HepG2 (cell line): ENCODE data around the gene SLAMF6. TPM values are rescaled to one million over a fixed set of nuclear protein-coding genes. Genes with fewer than 3 reads are reported as not detected.

Experiments used
- ATAC-seq: fragments of 200-7000 bp; cut with Tn5 transposase; 3 replicates; pipeline ENCODE4 v1.9.1; 2020; ENCODE audit warnings: mild to moderate bottlenecking, moderate library complexity
- BruUV-seq: library from RNA; stranded (reverse); fragments of 400-500 nt; replicated peaks from 2 replicates; lab custom pipeline; 2021; lab: Mats Ljungman, UMichigan
- CTCF ChIA-PET: fragments of 300-600 bp; formaldehyde crosslinking; extraction: SDS; loops from one replicate; lab custom pipeline; 2021; ENCODE audit warnings: low total read pairs, inconsistent platforms, low intra/inter-chr PET ratio; lab: Yijun Ruan, JAX
- POLR2A ChIA-PET: fragments of 350-600 bp; sonication (Branson Sonifier 250); formaldehyde crosslinking; loops from one replicate; lab custom pipeline; 2020; ENCODE audit warnings: antibody characterized with exemption, inconsistent platforms; lab: Yijun Ruan, JAX
- DNase-seq: peaks from one replicate; pipeline ENCODE4 v3.0.0-alpha.2; 2015; ENCODE audit warnings: low spot score
- FAIRE-seq: peaks from 3 replicates; lab custom pipeline; 2011; peaks lifted over from hg19 to GRCh38; lab: Jason Lieb, UNC
- H2AFZ ChIP-seq: one replicate; pipeline ENCODE4 v1.6.1; 2011; ENCODE audit warnings: low read length, inconsistent platforms
- H3K27ac ChIP-seq: fragments of 300-600 bp; 3 replicates; pipeline ENCODE4 v1.8.0; 2011; ENCODE audit warnings: mixed run types, mild to moderate bottlenecking, mixed read lengths, low read length, inconsistent platforms; ENCODE audit not compliant: insufficient read depth; ENCODE audit errors: extremely low read length
- H3K27me3 ChIP-seq, 2 experiments: fragments of 200-600 bp in 1 of 2; 2 replicates in 1 of 2; 3 replicates in 1 of 2; pipeline versions ENCODE4 v1.6.0 to v1.8.0; 2011; ENCODE audit warnings: low read length in 2 of 2, mild to moderate bottlenecking in 2 of 2, moderate library complexity in 2 of 2, inconsistent platforms in 1 of 2; ENCODE audit not compliant: insufficient read depth in 2 of 2, control insufficient read depth in 1 of 2
- H3K36me3 ChIP-seq, 2 experiments: fragments of 200-600 bp in 1 of 2; replicated peaks in 1 of 2; 2 replicates in 1 of 2; 3 replicates in 1 of 2; pipeline versions ENCODE4 v1.5.1 to v1.8.0; 2011; ENCODE audit warnings: low read length in 2 of 2, inconsistent platforms in 1 of 2; ENCODE audit not compliant: insufficient read depth in 2 of 2, control insufficient read depth in 1 of 2
- H3K4me1 ChIP-seq: 2 replicates; pipeline ENCODE4 v1.5.1; 2012; ENCODE audit warnings: low read length, inconsistent platforms; ENCODE audit not compliant: insufficient read depth
- H3K4me2 ChIP-seq: 2 replicates; pipeline ENCODE4 v1.6.0; 2011; ENCODE audit warnings: low read depth, low read length, inconsistent platforms
- H3K4me3 ChIP-seq, 3 experiments: fragments of 200-600 bp in 1 of 3; sonication (generic), shearing (Covaris generic) in 1 of 3; replicated peaks in 1 of 3; 2 replicates each; pipeline ENCODE4 v1.5.1; 2011 to 2016; ENCODE audit warnings: low read length in 3 of 3, inconsistent platforms in 2 of 3, low read depth in 2 of 3, mild to moderate bottlenecking in 2 of 3, control low read depth in 1 of 3, mixed read lengths in 1 of 3; ENCODE audit not compliant: insufficient read depth in 1 of 3
- H3K79me2 ChIP-seq: one replicate; pipeline ENCODE4 v1.6.1; 2011; ENCODE audit warnings: low read length, inconsistent platforms; ENCODE audit not compliant: insufficient read depth
- H3K9ac ChIP-seq: 2 replicates; pipeline ENCODE4 v1.6.0; 2011; ENCODE audit warnings: mild to moderate bottlenecking, low read depth, low read length, inconsistent platforms; ENCODE audit not compliant: insufficient read depth
- H3K9me3 ChIP-seq: 2 replicates; pipeline ENCODE4 v1.5.1; 2012; ENCODE audit warnings: mild to moderate bottlenecking, low read length
- H4K20me1 ChIP-seq: 2 replicates; pipeline ENCODE4 v1.6.0; 2011; ENCODE audit warnings: inconsistent platforms, mild to moderate bottlenecking, low read length, moderate library complexity; ENCODE audit not compliant: insufficient read depth
- FUBP1 ChIP-seq: sonication (generic); formaldehyde crosslinking; IDR thresholded peaks from 2 replicates; pipeline ENCODE4 v1.5.1; 2020; ENCODE audit warnings: missing genetic modification reagents, mild to moderate bottlenecking, borderline replicate concordance
- SP140L ChIP-seq: sonication (generic); formaldehyde crosslinking; IDR thresholded peaks from 2 replicates; pipeline ENCODE4 v1.4.0; 2020; ENCODE audit warnings: missing genetic modification reagents, borderline replicate concordance
- ZNF232 ChIP-seq: sonication (generic); formaldehyde crosslinking; IDR thresholded peaks from 2 replicates; pipeline ENCODE4 v1.4.0; 2020; ENCODE audit warnings: missing genetic modification reagents, borderline replicate concordance
- ZNF318 ChIP-seq: sonication (generic); formaldehyde crosslinking; IDR thresholded peaks from 2 replicates; pipeline ENCODE4 v1.4.0; 2020; ENCODE audit warnings: mild to moderate bottlenecking, missing genetic modification reagents
- ZNF605 ChIP-seq: sonication (generic); formaldehyde crosslinking; IDR thresholded peaks from 2 replicates; pipeline ENCODE4 v1.8.0; 2022; ENCODE audit warnings: mild to moderate bottlenecking, missing genetic modification reagents
- ZNF7 ChIP-seq: IDR thresholded peaks from 2 replicates; pipeline ENCODE4 v1.6.1; 2016; ENCODE audit warnings: missing biosample characterization, missing genetic modification reagents
- in situ Hi-C: cut with HindIII; loops from 2 replicates; pipeline ENCODE4 v1.10.0; 2017; ENCODE audit warnings: low pct_unique_long_range_greater_than_20kb; ENCODE audit not compliant: extremely low pct_ligation_motif_present
- intact Hi-C: fragments of 100-400 bp; cut with micrococcal nuclease; formaldehyde crosslinking; loops from one replicate; pipeline ENCODE4 v1.10.0; 2022; ENCODE audit not compliant: unreplicated experiment
- polyA plus RNA-seq, 8 experiments: library from polyadenylated mRNA; depleted of rRNA in 3 of 8; stranded (reverse) in 7 of 8; unstranded in 1 of 8; fragments of >200 nt; fragmentation: Illumina TruSeq in 4 of 8; extraction: Trizol in 4 of 8; gene quantifications; 2 replicates each; pipeline versions ENCODE4 v1.2.1 to v1.2.3, GENCODE V29; 2011 to 2016; ENCODE audit warnings: low read depth in 4 of 8, missing spikeins in 1 of 8, mixed read lengths in 1 of 8; ENCODE audit not compliant: insufficient read depth in 1 of 8
- total RNA-seq, 5 experiments: library from RNA; depleted of rRNA; stranded (reverse); fragments of >200 nt; fragmentation: Illumina TruSeq; extraction: Trizol; gene quantifications; 2 replicates each; pipeline ENCODE4 v1.2.3, GENCODE V29; 2016; ENCODE audit warnings: low read depth in 1 of 5
- TF ChIP-seq, protein P1 (sequence below): sonication (generic); formaldehyde crosslinking; IDR thresholded peaks from 2 replicates; pipeline ENCODE4 v1.5.1; 2020; ENCODE audit warnings: mild to moderate bottlenecking, missing genetic modification reagents, borderline replicate concordance

The SLAMF6 gene
- total and polyA plus RNA-seq, 2 of the 13 experiments (the other 11 are each of a cell fraction or from before 2014, with no cell fraction given) = not detected

DNA sequence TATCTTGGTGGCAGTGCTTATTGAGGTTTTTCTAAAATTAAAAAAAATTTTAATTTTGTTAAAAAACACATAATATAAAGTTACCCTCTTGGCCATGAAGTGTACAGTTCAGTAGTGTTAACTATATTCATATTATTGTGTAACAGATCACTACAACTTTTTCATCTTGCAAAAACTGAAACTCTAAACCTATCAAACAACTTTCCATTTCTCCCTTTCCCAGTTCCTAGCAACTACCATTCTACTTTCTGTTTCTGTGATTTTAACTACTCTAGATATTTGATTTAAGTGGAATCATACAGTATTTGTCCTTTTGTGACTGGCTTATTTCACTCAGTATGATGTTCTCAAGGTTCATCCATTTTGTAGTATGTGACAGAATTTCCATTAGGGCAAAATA, 55.5 kb downstream of the SLAMF6 start:
- no peak overlapping the region for H2AFZ ChIP-seq
- no peak overlapping the region for H3K4me3 ChIP-seq
- no peaks in the 10 kb centered on the region for H3K27me3 ChIP-seq
- no TSS peak for BruUV-seq
- H3K36me3 ChIP-seq = no peaks in the 10 kb centered on the region
- ATAC-seq = no peak
- no peaks in the 10 kb centered on the region for H3K79me2 ChIP-seq
- no peaks in the 10 kb centered on the region for H4K20me1 ChIP-seq
- no peaks in the 10 kb centered on the region for H3K9me3 ChIP-seq
- intact Hi-C loops (no loop called here), in situ Hi-C loops (no loop called here)
- H3K9ac ChIP-seq = no peak overlapping the region
- DNase-seq = no peak
- CTCF ChIA-PET = no interaction called here
- H3K4me1 ChIP-seq = no peaks in the 10 kb centered on the region
- H3K4me2 ChIP-seq = no peak overlapping the region
- no peak for FAIRE-seq
- H3K27ac ChIP-seq = no peak overlapping the region
- POLR2A ChIA-PET = no interaction called here
- TF ChIP-seq ZNF232 (no peak), ZNF7 (CRISPR knock-in tag) (no peak), ZNF318 (CRISPR knock-in tag) (no peak), SP140L (CRISPR knock-in tag) (no peak), FUBP1 (CRISPR knock-in tag) (no peak), ZNF605 (no peak)
- TF ChIP-seq, protein P1, sequence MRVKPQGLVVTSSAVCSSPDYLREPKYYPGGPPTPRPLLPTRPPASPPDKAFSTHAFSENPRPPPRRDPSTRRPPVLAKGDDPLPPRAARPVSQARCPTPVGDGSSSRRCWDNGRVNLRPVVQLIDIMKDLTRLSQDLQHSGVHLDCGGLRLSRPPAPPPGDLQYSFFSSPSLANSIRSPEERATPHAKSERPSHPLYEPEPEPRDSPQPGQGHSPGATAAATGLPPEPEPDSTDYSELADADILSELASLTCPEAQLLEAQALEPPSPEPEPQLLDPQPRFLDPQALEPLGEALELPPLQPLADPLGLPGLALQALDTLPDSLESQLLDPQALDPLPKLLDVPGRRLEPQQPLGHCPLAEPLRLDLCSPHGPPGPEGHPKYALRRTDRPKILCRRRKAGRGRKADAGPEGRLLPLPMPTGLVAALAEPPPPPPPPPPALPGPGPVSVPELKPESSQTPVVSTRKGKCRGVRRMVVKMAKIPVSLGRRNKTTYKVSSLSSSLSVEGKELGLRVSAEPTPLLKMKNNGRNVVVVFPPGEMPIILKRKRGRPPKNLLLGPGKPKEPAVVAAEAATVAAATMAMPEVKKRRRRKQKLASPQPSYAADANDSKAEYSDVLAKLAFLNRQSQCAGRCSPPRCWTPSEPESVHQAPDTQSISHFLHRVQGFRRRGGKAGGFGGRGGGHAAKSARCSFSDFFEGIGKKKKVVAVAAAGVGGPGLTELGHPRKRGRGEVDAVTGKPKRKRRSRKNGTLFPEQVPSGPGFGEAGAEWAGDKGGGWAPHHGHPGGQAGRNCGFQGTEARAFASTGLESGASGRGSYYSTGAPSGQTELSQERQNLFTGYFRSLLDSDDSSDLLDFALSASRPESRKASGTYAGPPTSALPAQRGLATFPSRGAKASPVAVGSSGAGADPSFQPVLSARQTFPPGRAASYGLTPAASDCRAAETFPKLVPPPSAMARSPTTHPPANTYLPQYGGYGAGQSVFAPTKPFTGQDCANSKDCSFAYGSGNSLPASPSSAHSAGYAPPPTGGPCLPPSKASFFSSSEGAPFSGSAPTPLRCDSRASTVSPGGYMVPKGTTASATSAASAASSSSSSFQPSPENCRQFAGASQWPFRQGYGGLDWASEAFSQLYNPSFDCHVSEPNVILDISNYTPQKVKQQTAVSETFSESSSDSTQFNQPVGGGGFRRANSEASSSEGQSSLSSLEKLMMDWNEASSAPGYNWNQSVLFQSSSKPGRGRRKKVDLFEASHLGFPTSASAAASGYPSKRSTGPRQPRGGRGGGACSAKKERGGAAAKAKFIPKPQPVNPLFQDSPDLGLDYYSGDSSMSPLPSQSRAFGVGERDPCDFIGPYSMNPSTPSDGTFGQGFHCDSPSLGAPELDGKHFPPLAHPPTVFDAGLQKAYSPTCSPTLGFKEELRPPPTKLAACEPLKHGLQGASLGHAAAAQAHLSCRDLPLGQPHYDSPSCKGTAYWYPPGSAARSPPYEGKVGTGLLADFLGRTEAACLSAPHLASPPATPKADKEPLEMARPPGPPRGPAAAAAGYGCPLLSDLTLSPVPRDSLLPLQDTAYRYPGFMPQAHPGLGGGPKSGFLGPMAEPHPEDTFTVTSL = no peak
